Measurements from ENCODE around the gene CLCN3.
"Not testable (repeated sequence)": the region's sequence is repeated elsewhere in the genome, so short reads cannot be mapped to it uniquely, and the experiment has no call there.

Gene CLCN3

DNA sequence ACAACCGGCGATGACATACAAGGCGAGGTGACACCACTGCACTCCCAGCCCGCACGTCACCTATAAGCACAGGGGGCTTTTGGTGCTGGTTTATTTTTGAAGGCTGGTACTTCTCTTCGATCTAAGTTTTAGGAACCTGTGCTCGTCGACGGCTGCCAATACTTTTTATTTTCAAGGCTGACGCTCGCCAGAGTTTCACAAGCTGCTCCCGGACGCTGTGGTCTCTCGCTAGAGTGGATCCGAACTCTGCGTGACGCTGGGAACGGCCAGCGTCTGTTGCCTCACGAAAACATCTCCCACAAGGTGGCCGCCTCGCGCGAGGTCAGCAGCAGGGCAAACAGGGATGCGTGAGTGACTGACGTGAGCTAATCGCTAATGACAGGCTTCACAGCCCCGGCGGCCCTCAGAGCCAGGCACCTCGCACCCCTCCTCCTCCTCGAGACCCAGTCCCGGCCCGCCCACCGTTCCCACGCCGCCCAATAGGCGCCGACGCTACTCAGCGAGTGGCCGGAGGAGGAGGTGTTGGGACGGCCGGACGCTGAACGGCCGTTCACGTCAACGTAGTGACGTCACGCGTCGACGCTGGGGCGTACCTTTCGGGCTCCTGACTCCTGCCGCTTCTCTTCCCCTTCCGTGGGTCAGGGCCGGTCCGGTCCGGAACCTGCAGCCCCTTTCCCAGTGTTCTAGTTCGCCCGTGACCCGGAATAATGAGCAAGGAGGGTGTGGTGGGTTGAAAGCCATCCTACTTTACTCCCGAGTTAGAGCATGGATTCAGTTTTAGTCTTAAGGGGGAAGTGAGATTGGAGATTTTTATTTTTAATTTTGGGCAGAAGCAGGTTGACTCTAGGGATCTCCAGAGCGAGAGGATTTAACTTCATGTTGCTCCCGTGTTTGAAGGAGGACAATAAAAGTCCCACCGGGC, at the start of gene CLCN3:
TSS of gene CLCN3 (plus strand) at position 621 of the 922 bp plus-strand sequence. CDS start 15,351 bp downstream, outside the sequence.
- DNase-seq (ENCODE audit: low spot score), result peak; percentile 97

DNA sequence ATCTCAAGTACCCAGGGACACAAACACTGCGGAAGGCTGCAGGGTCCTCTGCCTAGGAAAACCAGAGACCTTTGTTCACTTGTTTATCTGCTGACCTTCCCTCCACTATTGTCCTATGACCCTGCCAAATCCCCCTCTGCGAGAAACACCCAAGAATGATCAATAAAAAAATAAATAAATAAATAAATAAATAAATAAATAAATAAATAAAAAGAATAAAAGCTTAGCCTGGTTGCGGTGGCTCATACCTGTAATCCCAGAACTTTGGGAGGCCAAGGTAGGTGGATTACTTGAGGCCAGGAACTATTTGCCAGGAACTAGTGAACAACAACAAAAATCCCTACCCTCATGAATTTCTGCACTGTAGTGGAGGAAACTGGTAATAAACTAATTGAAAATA, 49.4 kb upstream of the CLCN3 start:
- not testable (repeated sequence) for DNase-seq (ENCODE audit: low spot score)

DNA sequence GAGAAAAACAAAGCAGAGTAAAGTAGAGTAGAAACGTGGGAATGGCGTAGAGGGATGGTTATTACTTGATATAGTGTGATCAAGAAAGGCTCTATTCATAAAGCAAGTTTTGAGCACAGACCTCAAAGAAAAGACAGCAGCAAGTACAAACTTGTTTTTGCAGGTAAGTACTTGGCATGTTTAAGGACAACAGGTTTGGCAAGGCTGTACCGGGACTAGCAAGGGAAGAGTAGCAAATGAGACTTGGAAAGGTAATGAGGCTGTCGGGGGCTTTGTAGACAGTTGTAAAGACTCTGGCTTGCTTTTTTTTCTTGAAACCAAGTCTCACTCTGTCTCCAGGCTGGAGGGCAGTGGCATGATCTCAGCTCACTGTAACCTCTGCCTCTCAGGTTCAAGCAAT, 48.9 kb upstream of the CLCN3 start:
- no peak for DNase-seq (ENCODE audit: low spot score)

DNA sequence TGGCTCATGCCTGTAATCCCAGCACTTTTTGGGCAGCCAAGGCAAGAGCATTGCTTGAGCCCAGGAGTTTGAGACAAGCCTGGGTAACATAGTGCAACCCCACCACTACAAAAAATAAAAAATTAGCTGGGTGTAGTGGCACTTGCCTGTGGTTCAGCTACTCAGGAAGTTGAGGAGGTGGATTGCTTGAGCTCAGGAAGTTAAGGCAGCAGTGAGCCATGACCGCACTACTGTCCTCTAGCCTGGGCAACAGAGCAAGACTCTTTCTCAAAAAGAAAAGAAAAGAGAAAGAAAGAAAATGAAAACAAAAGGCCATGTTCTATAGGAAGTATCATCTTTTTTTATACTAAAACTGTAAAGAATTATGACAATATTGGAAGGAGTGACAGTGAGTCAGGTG, 46.5 kb upstream of the CLCN3 start:
- DNase-seq (ENCODE audit: low spot score), result no peak

DNA sequence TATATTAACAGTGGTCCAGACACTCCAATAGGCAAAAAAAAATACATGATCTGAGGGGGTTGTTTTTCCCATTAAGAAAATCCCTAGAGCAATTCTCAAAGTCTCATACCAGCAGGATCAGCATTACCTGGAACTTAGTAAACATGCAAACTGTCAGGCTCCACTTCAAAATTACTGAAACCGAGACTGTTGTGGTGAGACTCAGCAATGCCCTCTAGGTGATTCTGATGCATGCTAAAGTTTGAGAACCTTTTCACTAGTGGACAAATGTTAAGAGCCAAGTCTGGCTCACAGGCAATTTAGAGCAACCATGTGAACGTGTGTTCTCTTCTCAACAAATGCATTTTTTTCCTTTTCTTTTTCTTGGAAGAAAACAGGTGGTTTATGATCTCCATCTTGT, 38.2 kb upstream of the CLCN3 start:
- no peak for DNase-seq (ENCODE audit: low spot score)

DNA sequence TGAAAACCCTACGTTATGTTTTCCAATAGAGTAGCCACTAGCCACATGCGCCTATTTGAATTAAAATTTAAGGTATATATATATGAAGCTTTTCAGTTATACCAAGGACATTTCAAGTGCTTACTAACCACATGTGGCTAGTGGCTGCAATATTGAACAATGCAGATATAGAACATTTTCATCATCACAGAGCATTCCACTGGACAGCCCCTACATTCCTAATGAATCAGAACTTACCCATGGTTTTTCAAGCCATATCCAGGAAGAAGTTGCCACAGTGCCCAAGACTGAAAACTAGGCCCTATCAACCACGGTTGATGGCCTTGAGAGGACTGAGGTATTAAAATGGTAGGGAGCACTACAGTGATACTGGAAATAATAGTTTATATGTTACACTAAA, 37.7 kb upstream of the CLCN3 start:
- DNase-seq (ENCODE audit: low spot score), result no peak

DNA sequence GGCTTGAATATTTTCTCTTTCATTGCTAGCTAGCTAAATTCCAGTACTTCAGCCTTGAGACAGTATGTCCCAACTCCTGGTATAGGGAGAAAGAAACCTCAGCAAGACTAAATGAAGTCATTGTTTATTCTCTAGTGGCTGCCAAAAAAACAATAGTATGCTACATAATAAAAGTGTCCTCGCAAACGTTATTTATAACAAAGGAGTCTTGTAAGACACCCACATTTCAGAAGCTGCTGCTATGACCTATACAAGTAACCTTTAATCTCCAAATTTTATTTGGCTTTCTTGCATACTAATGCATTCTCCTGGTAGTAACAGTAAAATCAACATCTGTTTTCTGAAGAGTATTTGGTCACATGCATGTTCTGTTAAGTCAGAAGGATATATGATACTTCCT, 36.8 kb upstream of the CLCN3 start:
- DNase-seq (ENCODE audit: low spot score), result no peak

DNA sequence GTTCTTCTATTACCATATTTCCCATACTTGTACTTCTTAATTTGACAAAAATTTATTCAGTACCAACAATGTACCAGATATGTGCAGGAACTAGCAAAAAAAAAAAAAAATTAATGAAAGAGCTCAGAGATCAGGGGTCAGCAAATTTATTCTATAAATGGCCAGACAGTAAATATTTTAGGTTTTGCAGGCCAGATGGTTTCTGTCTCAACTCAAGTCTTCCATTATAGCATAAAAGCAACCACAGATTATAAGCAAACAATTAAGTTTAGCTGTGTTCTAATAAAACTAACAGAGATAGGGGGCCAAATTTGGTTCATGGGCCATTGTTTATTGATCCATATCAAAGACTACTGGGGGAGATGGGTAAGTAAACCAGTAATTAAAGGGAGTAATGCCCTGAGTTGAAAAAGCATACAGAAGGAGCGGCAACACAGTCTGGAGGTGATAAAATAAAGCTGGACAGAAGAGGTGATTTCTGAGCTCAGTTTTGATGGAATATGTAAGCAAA, 27.3 kb upstream of the CLCN3 start:
- DNase-seq (ENCODE audit: low spot score), result no peak

DNA sequence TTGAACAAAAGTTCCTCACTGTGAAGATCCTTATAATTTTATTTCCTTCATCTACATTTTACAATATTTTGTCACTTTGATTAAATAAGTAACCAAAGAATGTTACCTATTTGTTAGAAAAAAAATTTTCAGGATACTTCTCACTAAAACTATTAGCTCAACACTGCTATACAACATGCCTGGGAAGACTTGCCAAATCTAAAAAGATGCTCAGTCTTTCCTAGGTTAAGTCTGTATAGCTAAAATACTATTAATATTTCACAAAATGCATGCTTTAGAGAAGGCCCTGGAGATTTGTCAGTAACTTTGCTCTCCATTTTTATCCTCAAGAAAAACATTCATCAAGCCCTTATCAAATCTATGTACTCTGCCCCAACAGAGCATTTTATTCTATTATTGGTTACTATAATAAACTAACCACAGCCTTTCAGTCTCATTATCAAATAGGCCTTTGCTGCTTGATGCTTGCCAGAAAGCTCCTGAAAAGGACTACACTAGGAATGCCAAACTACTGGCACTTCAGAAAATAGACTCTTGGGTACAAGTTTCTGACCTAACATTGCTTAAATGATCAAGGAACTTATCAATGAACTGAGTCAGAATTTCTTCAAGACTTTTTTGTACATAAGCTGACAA, 25.7 kb upstream of the CLCN3 start:
- no peak for DNase-seq (ENCODE audit: low spot score)

DNA sequence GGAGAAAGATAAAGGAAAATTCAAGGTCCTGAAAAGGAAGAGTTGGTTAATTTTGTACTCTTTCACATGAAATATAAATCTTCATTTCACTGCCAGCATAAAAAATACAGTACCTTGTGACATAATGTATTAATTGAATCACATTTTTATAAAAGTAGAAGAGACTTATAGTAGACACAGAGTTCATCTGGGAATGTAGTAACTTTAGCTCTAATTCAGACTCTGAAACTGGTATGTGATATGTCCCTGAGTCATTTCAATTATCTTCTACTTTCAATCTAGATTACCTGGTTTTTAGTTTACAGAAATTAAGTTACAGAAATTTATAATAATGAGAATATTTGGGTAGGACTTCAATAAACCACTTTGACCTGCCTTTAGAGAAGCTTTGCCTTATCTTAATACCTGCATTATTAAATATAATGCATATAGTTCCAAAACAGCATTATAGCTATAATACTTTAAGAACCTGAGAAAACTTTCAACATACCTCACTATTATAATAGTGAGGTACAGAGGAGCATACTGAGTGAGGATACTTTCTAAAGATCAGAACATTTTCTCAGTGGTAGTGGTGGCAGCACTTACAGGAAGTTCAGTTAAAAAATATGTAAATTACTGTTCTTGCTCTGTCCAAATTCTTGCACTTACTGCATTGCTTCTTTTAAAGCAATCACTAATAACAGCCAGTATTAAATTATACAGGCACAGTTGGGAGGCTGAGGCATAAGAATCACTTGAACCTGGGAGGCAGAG, 19.2 kb upstream of the CLCN3 start:
- DNase-seq (ENCODE audit: low spot score), result no peak

DNA sequence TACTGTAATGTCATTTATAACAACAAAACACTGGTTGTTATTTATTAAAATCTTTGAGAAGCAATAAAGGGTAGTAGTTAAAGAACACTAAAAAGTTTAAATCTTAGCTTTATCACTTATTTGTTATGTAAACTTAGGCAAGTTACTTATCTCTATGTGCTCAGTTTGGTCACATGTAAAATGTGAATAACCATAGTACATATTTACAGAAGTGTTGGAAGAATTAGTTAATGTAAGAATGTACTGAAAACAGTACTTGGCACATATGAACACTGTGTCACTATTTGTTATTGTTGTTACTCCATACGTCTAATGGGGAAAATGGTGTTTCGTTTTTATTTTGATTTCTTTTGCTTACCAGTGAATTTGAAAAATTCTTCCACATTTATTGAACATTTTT, 17.1 kb upstream of the CLCN3 start:
- no peak for DNase-seq (ENCODE audit: low spot score)

DNA sequence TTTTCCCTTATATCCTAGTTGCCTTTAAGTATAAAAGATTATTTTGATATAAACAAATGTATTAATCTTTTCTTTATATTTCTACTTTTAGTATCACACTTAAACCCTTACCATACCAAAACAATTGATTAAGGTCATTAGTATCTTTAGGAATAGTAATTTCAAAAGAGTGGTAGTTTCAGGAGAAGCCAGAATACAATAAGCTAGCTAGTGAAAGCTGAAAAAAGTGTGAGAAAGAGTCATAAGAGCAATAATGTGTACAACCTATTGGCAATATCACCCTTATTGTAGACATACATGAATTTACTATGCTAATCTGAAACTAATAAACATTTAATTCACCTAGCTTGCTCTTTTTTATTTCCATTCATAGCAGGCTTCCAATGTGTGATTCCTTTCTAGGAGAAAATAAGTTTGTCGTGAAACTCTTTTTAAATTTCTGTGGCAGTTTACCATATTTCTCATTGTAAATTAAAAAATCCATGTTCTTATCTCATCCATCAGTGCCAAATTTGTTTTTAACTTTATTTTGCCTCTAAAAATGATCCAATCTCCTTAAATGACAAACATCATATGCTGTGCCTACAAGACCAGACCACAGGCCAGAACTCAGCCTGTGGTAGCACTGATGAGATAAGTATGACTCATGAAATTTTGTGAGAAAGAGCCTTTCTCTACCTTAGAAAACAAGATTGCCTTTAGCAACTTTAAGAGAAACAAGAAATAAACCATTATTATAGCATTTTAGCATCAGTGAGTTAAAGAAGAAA, 16.1 kb upstream of the CLCN3 start:
- no peak for DNase-seq (ENCODE audit: low spot score)

DNA sequence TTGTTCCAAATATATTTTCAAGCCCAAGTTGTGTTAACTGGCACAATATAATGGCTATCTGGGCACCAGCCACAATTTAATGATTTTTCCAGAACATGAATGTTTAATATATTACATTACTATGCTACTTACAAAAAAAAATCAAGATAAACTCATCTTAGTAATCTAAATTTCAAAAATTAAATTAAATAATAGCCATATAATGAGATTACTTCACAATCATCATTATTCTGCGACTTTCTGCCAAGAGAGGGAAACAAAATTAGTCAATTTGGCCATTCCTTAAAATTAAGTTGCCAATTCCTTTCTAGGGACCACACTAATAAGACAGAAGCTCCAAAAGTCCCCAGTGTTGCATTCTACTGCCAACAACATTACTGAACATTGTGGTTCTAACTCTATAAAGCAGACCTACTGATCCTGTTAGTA, 15.5 kb upstream of the CLCN3 start:
- DNase-seq (ENCODE audit: low spot score), result no peak

DNA sequence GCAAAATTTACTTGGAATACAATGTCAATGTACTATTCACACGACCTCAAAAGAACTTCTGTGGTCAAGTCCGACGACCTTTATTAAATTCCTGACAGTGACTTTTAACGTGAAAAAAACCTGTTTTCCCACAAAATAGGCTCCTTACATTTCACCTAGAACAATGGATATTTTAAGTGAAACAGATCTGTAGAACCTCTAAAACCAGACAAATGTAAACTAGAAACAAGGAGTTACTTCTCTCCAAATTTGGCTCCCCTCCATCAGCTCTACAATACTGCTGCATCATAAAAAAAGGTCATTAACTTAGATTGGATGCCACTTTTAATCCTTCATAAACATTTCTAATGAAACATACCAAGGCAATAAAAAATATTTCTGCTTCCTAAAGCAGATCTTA, 9.2 kb upstream of the CLCN3 start:
- no peak for DNase-seq (ENCODE audit: low spot score)

DNA sequence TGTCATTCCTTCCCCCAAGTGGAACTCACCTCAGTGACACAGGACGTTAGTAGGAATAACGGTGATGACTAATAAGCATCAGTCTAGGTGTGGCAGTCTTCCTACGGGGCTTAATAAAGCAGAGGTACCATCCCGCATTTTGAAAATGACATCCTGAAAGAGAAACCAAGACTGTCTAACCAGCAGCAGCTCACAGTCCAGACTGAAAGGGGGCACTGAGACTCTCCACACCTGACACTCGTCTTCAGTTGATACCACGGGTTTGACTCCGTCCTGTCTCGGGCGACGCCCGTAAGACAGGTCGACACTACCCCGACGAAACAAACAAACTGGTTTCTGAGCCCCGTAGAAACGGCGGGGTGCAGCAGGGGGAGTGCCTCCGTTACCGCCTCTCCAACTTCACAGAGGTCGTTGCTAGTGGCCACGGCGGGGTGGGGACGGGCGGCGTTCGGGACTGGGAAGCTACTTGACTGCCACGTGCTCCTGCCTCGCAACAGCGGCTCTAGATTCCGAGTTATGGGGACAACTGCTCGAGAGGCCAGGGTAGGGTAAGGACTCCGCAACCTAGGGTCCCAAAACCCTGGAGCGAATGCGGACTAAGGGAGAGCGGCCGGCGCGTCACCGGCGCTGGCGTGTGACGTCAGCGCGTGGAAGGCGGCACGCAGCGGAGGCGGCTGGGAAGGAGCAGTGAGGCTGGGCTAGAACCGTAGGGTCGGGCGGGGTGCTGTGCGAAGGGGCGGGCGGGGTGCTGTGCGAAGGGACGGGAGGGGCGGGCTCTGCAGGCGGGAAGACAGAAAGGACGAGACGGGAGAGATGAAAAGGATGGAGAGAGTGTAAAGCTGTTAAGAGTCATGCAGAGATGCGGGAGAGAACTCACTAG, 8.1 kb upstream of the CLCN3 start, which contains the start of gene NEK1:
TSS of gene NEK1 (minus strand) at position 593 of the 880 bp plus-strand sequence. CDS start 9,953 bp downstream, outside the sequence.
- peak; percentile 95 for DNase-seq (ENCODE audit: low spot score)

DNA sequence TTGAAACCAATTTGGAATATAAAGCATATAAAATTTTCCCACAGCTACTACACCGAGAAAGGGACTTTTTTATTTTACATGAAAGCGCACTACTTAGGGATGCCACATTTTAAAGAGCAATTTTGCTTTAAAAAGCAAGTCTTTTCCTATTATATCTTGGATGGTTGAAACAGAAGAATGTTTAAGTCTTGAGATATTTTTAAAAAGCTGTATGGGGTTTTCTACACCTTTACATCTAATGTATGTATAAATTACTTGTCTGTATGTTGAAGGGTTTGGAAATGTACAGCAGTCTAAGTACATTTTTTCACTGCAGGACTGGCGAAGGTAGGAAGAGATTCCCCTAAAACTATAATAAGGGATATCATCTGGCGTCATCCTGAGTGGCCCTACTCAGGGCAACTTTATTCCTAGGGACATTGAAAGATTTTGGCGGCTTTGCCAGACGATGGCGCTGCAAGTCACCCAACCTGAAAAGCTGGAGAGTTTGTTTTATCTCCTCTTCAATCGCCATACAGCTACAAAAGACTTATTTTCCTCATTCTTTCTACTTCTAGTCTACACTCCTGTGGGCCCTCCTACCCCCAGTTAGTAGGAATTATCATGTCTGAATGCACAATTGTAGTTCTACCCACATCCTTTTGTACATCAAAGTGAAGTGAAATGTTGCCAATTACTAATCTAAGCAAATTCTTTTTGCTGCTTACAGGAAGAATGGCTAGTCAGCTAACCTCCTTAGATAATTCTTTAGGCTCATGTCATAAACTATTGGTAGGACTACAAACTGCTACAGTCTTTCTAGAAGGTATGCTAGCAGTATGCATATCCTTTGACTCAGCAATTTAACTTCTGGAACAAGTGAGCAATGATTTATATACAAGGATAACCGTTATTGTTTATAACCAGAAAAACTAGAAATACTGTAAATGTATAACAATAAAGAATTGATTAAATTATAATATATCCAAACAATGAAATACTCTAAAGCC, 7.2 kb upstream of the CLCN3 start:
- DNase-seq (ENCODE audit: low spot score), result peak; percentile 70

DNA sequence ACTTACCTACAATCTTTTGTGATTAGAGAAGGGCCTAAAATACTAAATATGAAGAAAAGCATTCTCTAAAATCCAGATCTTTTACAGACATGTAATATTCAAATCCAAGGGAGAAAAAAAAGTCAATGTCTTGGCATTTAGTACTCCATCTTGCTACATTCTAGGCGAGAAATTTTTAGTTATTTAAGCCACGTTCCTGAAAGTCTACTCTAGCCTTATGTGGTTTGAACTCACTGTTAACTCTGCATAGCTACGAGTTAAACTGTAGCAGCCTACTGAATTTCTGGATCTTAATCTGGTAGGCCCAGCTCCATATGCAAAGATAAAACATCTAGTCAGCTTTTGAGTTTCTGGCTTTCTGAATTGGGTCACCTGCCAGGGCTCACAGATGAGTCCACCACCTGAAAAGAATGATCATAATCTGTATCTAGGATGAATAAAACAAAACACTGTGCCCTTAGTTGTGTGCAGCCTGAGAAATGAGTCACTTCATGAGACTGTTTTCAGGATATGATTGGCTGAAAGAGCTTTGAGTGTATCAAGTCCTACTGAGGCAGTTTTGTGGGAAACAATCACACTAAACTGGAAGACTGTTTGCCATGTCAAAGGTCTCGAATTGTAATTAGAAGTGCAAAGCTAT, 4.8 kb upstream of the CLCN3 start:
- DNase-seq (ENCODE audit: low spot score), result no peak

DNA sequence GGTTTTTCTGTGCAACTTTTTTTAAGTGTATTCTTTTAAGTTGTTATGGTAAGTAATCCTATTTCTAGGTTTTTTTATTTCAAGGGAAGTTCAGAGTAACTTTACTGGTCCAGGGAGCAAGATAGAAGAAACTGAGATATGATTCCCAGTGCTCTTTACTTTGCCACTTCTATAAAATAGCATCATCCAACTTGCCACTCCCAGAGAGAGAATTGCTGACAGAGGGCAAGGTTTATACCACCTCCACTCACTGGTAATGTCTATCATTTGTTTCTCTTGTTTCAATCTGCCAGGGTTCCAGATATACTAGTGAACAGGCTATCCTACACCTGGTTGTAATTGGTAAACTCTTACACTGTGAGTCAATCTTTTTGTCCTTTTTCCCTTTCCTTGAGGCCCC, 3.5 kb upstream of the CLCN3 start:
- DNase-seq (ENCODE audit: low spot score), result no peak

DNA sequence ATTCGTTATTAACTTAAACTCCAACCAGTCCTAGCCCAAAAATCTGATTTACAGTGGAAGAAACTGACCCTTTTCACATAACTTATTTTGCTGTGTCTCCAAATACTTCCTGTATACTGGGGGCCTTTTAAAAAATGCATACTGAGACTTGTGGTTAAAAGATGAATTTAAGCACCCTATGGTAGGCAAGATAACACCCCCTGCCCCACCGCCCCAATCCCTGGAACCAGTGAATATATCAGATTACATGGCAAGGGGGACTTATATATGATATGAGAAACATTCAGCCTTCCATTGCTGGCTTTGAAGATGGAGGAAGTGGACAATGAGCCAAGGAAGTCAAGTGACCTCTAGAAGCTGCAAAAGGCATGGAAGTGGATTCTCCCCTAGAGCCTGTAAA, 3.1 kb upstream of the CLCN3 start:
- DNase-seq (ENCODE audit: low spot score), result no peak

Data from left forelimb (tissue), 1 donor.